ENCODE measurements around the gene USP5.

DNA sequence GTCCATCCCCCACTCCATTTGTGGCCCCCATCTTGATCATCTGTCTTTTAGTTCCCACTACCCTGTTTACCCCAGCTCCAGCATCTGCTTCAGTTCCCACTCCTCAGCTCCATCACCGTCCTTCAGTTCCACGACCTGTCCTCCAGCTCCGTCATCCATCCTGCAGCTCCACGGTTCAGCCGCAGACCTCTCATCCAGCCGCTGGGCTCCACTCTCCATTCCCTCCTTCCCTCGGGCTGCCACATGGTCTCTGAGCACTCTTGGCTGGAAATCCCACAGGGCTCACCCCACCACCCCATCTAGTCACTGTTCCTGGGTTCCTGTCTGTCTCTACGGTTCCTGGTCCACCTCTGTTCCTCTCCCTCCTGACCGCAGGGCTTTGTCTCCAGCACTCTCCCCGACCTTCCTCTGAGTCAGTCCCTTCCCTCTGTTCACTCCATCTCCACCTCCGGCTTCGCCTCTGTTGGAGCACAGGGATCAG, 27.0 kb upstream of the USP5 start:
- TF ChIP-seq, protein P1, sequence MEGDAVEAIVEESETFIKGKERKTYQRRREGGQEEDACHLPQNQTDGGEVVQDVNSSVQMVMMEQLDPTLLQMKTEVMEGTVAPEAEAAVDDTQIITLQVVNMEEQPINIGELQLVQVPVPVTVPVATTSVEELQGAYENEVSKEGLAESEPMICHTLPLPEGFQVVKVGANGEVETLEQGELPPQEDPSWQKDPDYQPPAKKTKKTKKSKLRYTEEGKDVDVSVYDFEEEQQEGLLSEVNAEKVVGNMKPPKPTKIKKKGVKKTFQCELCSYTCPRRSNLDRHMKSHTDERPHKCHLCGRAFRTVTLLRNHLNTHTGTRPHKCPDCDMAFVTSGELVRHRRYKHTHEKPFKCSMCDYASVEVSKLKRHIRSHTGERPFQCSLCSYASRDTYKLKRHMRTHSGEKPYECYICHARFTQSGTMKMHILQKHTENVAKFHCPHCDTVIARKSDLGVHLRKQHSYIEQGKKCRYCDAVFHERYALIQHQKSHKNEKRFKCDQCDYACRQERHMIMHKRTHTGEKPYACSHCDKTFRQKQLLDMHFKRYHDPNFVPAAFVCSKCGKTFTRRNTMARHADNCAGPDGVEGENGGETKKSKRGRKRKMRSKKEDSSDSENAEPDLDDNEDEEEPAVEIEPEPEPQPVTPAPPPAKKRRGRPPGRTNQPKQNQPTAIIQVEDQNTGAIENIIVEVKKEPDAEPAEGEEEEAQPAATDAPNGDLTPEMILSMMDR (IDR thresholded peaks at IDR 0.05) = no peak
- TF ChIP-seq POLR2A (IDR thresholded peaks at IDR 0.05) = no peak
